SK-N-SH (cell line): ENCODE results near the gene FLT1. TPM values are rescaled to one million over a fixed set of nuclear protein-coding genes. Genes with fewer than 3 reads are reported as not detected.

Source experiments
- CTCF ChIA-PET: fragments of 300-600, 350-600 bp; formaldehyde crosslinking; extraction: SDS; loops from one replicate; lab custom pipeline; 2021; lab: Yijun Ruan, JAX
- POLR2A ChIA-PET: fragments of 350-600 bp; sonication (Branson Sonifier 250); formaldehyde crosslinking; extraction: SDS; loops from one replicate; lab custom pipeline; 2020; ENCODE audit warnings: antibody characterized with exemption, inconsistent platforms; lab: Yijun Ruan, JAX
- DNase-seq: peaks from one replicate; pipeline ENCODE4 v3.0.0; 2012
- H2AFZ ChIP-seq: fragments of 200-600 bp; sonication (generic); 2 replicates; pipeline ENCODE4 v1.8.1; 2016; ENCODE audit warnings: antibody characterized with exemption, mild to moderate bottlenecking, low read depth
- H3F3A ChIP-seq: fragments of 200-600 bp; sonication (generic); replicated peaks from 2 replicates; pipeline ENCODE3; 2016; ENCODE audit warnings: antibody characterized with exemption, mild to moderate bottlenecking; ENCODE audit not compliant: insufficient read depth
- H3K27ac ChIP-seq, 2 experiments: fragments of 200-500 bp in 1 of 2; fragments of 200-600 bp in 1 of 2; sonication (Bioruptor generic) in 1 of 2; sonication (generic), shearing (Covaris generic) in 1 of 2; 2 replicates each; pipeline versions ENCODE4 v1.5.1 to v1.6.1; 2014 to 2016; ENCODE audit warnings: low read depth in 2 of 2, inconsistent platforms in 1 of 2, low read length in 1 of 2, mild to moderate bottlenecking in 1 of 2, mixed read lengths in 1 of 2
- H3K27me3 ChIP-seq: fragments of 200-600 bp; sonication (generic), shearing (Covaris generic); 2 replicates; pipeline ENCODE4 v1.6.1; 2016; ENCODE audit warnings: mixed run types; ENCODE audit not compliant: insufficient read depth
- H3K36me3 ChIP-seq, 2 experiments: fragments of 200-500 bp in 1 of 2; fragments of 200-600 bp in 1 of 2; sonication (Bioruptor generic) in 1 of 2; sonication (generic) in 1 of 2; replicated peaks in 1 of 2; 2 replicates each; pipeline versions ENCODE3 to v1.5.1; 2014 to 2016; ENCODE audit warnings: low read length in 1 of 2, mild to moderate bottlenecking in 1 of 2; ENCODE audit not compliant: insufficient read depth in 2 of 2, control insufficient read depth in 1 of 2
- H3K4me1 ChIP-seq, 2 experiments: fragments of 200-500 bp in 1 of 2; fragments of 200-600 bp in 1 of 2; sonication (Bioruptor generic) in 1 of 2; sonication (generic), shearing (Covaris generic) in 1 of 2; 2 replicates each; pipeline versions ENCODE4 v1.5.1 to v1.6.1; 2014 to 2016; ENCODE audit warnings: low read depth in 1 of 2, low read length in 1 of 2, mixed run types in 1 of 2; ENCODE audit not compliant: insufficient read depth in 2 of 2, control insufficient read depth in 1 of 2
- H3K4me2 ChIP-seq: fragments of 200-600 bp; sonication (generic), shearing (Covaris generic); 2 replicates; pipeline ENCODE4 v1.6.1; 2017; ENCODE audit warnings: mixed run types
- H3K4me3 ChIP-seq, 2 experiments: fragments of 200-500 bp in 1 of 2; fragments of 200-600 bp in 1 of 2; sonication (Bioruptor generic) in 1 of 2; sonication (generic), shearing (Covaris generic) in 1 of 2; 2 replicates each; pipeline versions ENCODE4 v1.5.1 to v1.8.1; 2014 to 2016; ENCODE audit warnings: low read depth in 2 of 2, inconsistent platforms in 1 of 2, low read length in 1 of 2, mild to moderate bottlenecking in 1 of 2, mixed read lengths in 1 of 2, moderate library complexity in 1 of 2
- H3K79me2 ChIP-seq: fragments of 200-600 bp; sonication (generic); 2 replicates; pipeline ENCODE4 v1.8.1; 2017; ENCODE audit warnings: mild to moderate bottlenecking; ENCODE audit not compliant: insufficient read depth
- H3K9ac ChIP-seq: fragments of 200-600 bp; sonication (generic); 2 replicates; pipeline ENCODE4 v1.6.1; 2017; ENCODE audit warnings: mixed run types
- H3K9me2 ChIP-seq: fragments of 200-600 bp; sonication (generic); 2 replicates; pipeline ENCODE4 v1.6.1; 2017; ENCODE audit warnings: mixed run types
- H3K9me3 ChIP-seq: fragments of 200-600 bp; sonication (generic); 2 replicates; pipeline ENCODE4 v1.6.1; 2017; ENCODE audit warnings: mixed run types, mild to moderate bottlenecking, moderate library complexity
- H4K20me1 ChIP-seq: fragments of 200-600 bp; sonication (generic); 2 replicates; pipeline ENCODE4 v1.6.1; 2017; ENCODE audit warnings: mild to moderate bottlenecking, mixed run types; ENCODE audit not compliant: insufficient read depth
- EZH2phosphoT487 ChIP-seq: fragments of 200-600 bp; sonication (generic); IDR thresholded peaks from 2 replicates; pipeline ENCODE4 v1.6.1; 2017; ENCODE audit warnings: low read depth, mixed run types, mild to moderate bottlenecking, antibody characterized with exemption, moderate library complexity, borderline replicate concordance
- GATA2 ChIP-seq: sonication (generic); formaldehyde crosslinking; IDR thresholded peaks from 2 replicates; pipeline ENCODE4 v1.5.0; 2020; ENCODE audit warnings: mild to moderate bottlenecking, missing genetic modification reagents
- IRF3 ChIP-seq: fragments of 150-350 bp; IDR thresholded peaks from 2 replicates; pipeline ENCODE4 v1.6.1; 2016; ENCODE audit warnings: mild to moderate bottlenecking, low read depth, low read length
- MEF2A ChIP-seq: IDR thresholded peaks from 2 replicates; pipeline ENCODE4 v1.4.0; 2012; ENCODE audit warnings: low read depth, borderline replicate concordance
- NFIC ChIP-seq: IDR thresholded peaks from 2 replicates; pipeline ENCODE4 v1.4.0; 2012; ENCODE audit warnings: borderline replicate concordance
- RAD21 ChIP-seq: IDR thresholded peaks from 2 replicates; pipeline ENCODE4 v1.6.1; 2012; ENCODE audit warnings: mild to moderate bottlenecking, low read length
- REST ChIP-seq: IDR thresholded peaks from 2 replicates; pipeline ENCODE4 v1.6.1; 2012; ENCODE audit warnings: mild to moderate bottlenecking, low read depth, low read length, moderate library complexity
- RFX5 ChIP-seq: IDR thresholded peaks from 2 replicates; pipeline ENCODE4 v1.6.1; 2012; ENCODE audit warnings: mild to moderate bottlenecking, improper control_type of control experiment, low read length
- SIN3A ChIP-seq: IDR thresholded peaks from 2 replicates; pipeline ENCODE4 v1.6.1; 2012; ENCODE audit warnings: low read depth, mild to moderate bottlenecking, low read length, moderate library complexity, borderline replicate concordance
- TAF1 ChIP-seq: IDR thresholded peaks from 2 replicates; pipeline ENCODE4 v1.6.1; 2012; ENCODE audit warnings: low read depth, mild to moderate bottlenecking, low read length, moderate library complexity, borderline replicate concordance
- USF2 ChIP-seq: fragments of 150-350 bp; IDR thresholded peaks from 2 replicates; pipeline ENCODE4 v1.6.1; 2017; ENCODE audit warnings: antibody characterized with exemption, low read length, low read depth, borderline replicate concordance
- WGBS: methylation state at CpG from one replicate; pipeline ENCODE4 v1.1.6; 2017; ENCODE audit warnings: low lambda C conversion rate; 5-methylcytosine and 5-hydroxymethylcytosine counted together
- polyA plus RNA-seq, 3 experiments: library from polyadenylated mRNA; depleted of rRNA; stranded (reverse); fragments of >200 nt; gene quantifications; 2 replicates each; pipeline ENCODE4 v1.2.3, GENCODE V29; 2012

FLT1 gene
- polyA plus RNA-seq, 1 of the 3 experiments (the other 2 are of a cell fraction) = 0.20 TPM

GRCh38 chr13:28328271-28328607, 166.7 kb downstream of the FLT1 start:
- no peak overlapping the region for H3K27ac ChIP-seq
- CTCF ChIA-PET = interaction anchor here (1.2 kb wide), 1 partner anchor 82 kb away, joined by 3 read pairs; no protein-coding TSS in a partner anchor
- TF ChIP-seq RFX5 (no peak), IRF3 (no peak), MEF2A (no peak), GATA2 (no peak), TAF1 (no peak), RAD21 (no peak), USF2 (no peak), NFIC (no peak), SIN3A (no peak), REST (no peak), EZH2phosphoT487 (no peak)
- no peak overlapping the region for H3K4me3 ChIP-seq
- no peaks in the 10 kb centered on the region for H3K79me2 ChIP-seq
- H3K27me3 ChIP-seq = no peaks in the 10 kb centered on the region
- no peaks in the 10 kb centered on the region; a peak in 1 of 4 replicates for H3K4me1 ChIP-seq
- no peak overlapping the region for H3K9ac ChIP-seq
- no peak overlapping the region for H3K4me2 ChIP-seq
- no peak for DNase-seq
- POLR2A ChIA-PET = no interaction called here
- WGBS = 89% methylated on average over 8 of the region's 8 CpGs
- H3K9me3 ChIP-seq = no peaks in the 10 kb centered on the region
- H3K36me3 ChIP-seq = no peaks in the 10 kb centered on the region
- H3F3A ChIP-seq = no peaks in the 10 kb centered on the region
- no peaks in the 10 kb centered on the region for H4K20me1 ChIP-seq
- no peaks in the 10 kb centered on the region for H3K9me2 ChIP-seq
- no peak overlapping the region for H2AFZ ChIP-seq
